ENCODE measurements around the gene LAPTM5.

- TF ChIP-seq POLR2A (IDR thresholded peaks at IDR 0.05) (no peak), CTCF (IDR thresholded peaks at IDR 0.05 in 4 of 5, conservative IDR thresholded peaks at IDR 0.05 in 1 of 5) (no peak)
These were observed 63.0 kb downstream of the LAPTM5 start for GRCh38 chr1:30694280-30695175.

Data from gastrocnemius medialis (tissue), 4 donors.